Muscle of leg (tissue), 11 donors: ENCODE results near the gene KIF16B. TPM values are rescaled to one million over a fixed set of nuclear protein-coding genes. Genes with fewer than 3 reads are reported as not detected.

ENCODE experiments used
- DNase-seq: peaks from one replicate; pipeline ENCODE4 v3.0.0; 2013
- H3K27ac ChIP-seq: one replicate; pipeline ENCODE4 v1.5.1; 2013; ENCODE audit warnings: mild to moderate bottlenecking, low read length, control low read depth
- H3K27me3 ChIP-seq: one replicate; pipeline ENCODE4 v1.6.1; 2013; ENCODE audit warnings: low read length; ENCODE audit not compliant: control insufficient read depth, insufficient read depth
- H3K36me3 ChIP-seq: one replicate; pipeline ENCODE4 v1.6.1; 2013; ENCODE audit warnings: low read length; ENCODE audit not compliant: control insufficient read depth, insufficient read depth
- H3K4me1 ChIP-seq: one replicate; pipeline ENCODE4 v1.6.1; 2013; ENCODE audit warnings: low read length; ENCODE audit not compliant: control insufficient read depth, insufficient read depth
- H3K4me3 ChIP-seq: one replicate; pipeline ENCODE4 v1.5.1; 2013; ENCODE audit warnings: low read length, control low read depth
- H3K9me3 ChIP-seq: replicated peaks from 2 replicates; pipeline ENCODE4 v1.6.1; 2013; ENCODE audit warnings: low read depth, low read length; ENCODE audit not compliant: control insufficient read depth
- WGBS: methylation state at CpG from one replicate; pipeline ENCODE4 v1.1.5; 2013; ENCODE audit warnings: missing lambda C conversion rate; ENCODE audit not compliant: insufficient coverage; 5-methylcytosine and 5-hydroxymethylcytosine counted together
- polyA plus RNA-seq, 8 donors: library from polyadenylated mRNA; unstranded; fragments of 120-200 nt; gene quantifications; one replicate each; pipeline versions ENCODE4 v1.2.1 to v1.2.3, GENCODE V29; 2013; ENCODE audit warnings: inconsistent platforms in 1 of 8, low replicate concordance in 1 of 8; ENCODE audit not compliant: insufficient read length in 8 of 8, insufficient read depth in 1 of 8
- total RNA-seq: library from RNA; stranded (reverse); fragments of 120-200 nt; gene quantifications from one replicate; pipeline ENCODE4 v1.2.4, GENCODE V29; 2013

KIF16B gene
- total and polyA plus RNA-seq, 9 donors: 17.2 to 30.3 (median 24.7) TPM

GRCh38 chr20:16395366-16395765 lies 177.9 kb downstream of the KIF16B start:
- Histone ChIP-seq H3K4me3 (no peak overlapping the region), H3K9me3 (no peaks in the 10 kb centered on the region), H3K27ac (no peak overlapping the region), H3K27me3 (no peaks in the 10 kb centered on the region), H3K36me3 (peaks cover 3% of the 10 kb centered on the region), H3K4me1 (peaks cover 34% of the 10 kb centered on the region)
- no CpG with 5 or more reads among the region's 1 CpG for WGBS
- no peak for DNase-seq

DNA sequence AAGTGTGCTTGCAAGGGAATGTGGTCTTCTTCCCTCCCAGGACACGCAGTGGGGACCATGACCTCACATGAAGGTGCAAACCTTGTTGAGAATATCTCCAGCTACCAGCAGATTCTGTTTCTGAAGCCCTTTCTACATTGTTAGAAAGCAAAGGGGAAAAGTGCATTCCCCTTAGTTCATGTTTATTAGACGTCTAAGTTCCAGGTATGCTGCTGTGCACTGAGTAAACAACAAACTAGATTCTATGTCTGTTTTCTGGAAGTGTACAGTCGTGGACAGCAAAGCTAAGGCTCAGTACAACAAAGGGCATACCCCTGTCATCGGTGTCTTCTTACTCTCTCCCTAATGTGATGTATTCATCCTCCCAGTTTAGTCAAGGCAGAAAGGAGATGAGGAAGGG lies 178.5 kb downstream of the KIF16B start:
- WGBS: no CpG with 5 or more reads among the region's 4 CpGs
- Histone ChIP-seq H3K4me3 (no peak overlapping the region), H3K4me1 (peaks cover 33% of the 10 kb centered on the region), H3K27ac (no peak overlapping the region), H3K27me3 (no peaks in the 10 kb centered on the region), H3K9me3 (no peaks in the 10 kb centered on the region), H3K36me3 (peaks cover 2% of the 10 kb centered on the region)
- no peak for DNase-seq

- no peak for DNase-seq
- H3K9me3 ChIP-seq: no peaks in the 10 kb centered on the region
- H3K27me3 ChIP-seq: no peaks in the 10 kb centered on the region
- H3K4me3 ChIP-seq: no peak overlapping the region
- 71% methylated on average over 1 of the region's 3 CpGs for WGBS
- H3K27ac ChIP-seq: no peak overlapping the region
- no peaks in the 10 kb centered on the region for H3K36me3 ChIP-seq
- peaks cover 24% of the 10 kb centered on the region for H3K4me1 ChIP-seq
Observed at GRCh38 chr20:16393836-16394235, 179.4 kb downstream of the KIF16B start.

DNA sequence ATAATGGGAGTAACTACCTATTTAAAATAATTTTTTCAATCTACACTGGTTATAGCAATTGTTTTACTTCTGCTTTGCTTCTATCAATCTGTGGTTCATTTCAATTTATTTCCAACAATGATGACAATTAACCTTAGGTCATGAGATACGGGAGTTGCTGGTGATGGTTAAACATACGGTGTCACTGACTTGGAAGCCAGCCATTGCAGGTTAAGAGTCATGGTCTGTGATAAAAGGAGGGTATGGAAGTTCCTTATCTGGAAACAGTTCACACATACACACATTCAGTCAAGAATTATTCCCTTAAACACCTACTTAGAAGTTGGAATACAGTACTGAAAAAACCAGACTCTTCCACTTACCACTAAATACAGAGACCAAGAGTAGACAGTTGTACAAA lies 180.0 kb downstream of the KIF16B start:
- no peaks in the 10 kb centered on the region for H3K9me3 ChIP-seq
- no CpG with 5 or more reads among the region's 2 CpGs for WGBS

GRCh38 chr20:16392346-16392745 lies 180.9 kb downstream of the KIF16B start:
- peaks cover 10% of the 10 kb centered on the region for H3K4me1 ChIP-seq
- no peak for DNase-seq
- no peaks in the 10 kb centered on the region for H3K27me3 ChIP-seq
- H3K36me3 ChIP-seq: no peaks in the 10 kb centered on the region
- H3K27ac ChIP-seq: no peak overlapping the region
- WGBS: 88% methylated on average over 8 of the region's 8 CpGs
- H3K4me3 ChIP-seq: no peak overlapping the region
- no peaks in the 10 kb centered on the region for H3K9me3 ChIP-seq

More for the DNA sequence above, 180.0 kb downstream of the KIF16B start:
- Histone ChIP-seq H3K36me3 (no peaks in the 10 kb centered on the region), H3K4me1 (peaks cover 18% of the 10 kb centered on the region), H3K27me3 (no peaks in the 10 kb centered on the region), H3K4me3 (no peak overlapping the region), H3K27ac (no peak overlapping the region)
- no peak for DNase-seq

DNA sequence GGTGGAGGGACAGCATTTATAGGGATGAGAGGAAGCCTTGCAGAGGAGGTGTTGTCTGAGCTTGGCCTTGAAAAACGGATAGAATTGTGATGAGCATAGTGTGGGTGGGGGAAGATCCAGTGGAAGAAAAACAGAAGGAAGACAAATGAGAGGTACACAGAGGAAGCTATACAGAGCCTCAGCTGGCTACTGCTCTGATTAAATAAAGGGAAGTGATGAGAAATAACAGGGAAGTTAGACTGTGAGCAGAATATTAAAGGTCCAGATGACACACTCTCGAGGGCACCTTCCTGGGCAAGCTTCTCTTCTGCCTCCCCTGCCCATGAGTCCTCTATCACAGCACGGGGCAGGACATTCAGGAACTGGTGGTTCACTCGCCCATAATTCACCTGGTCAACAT lies 182.3 kb downstream of the KIF16B start:
- H3K27me3 ChIP-seq: no peaks in the 10 kb centered on the region
- whole genome bisulfite sequencing: 56% methylated on average over 2 of the region's 4 CpGs
- DNase-seq: no peak
- H3K27ac ChIP-seq: no peak overlapping the region
- H3K36me3 ChIP-seq: no peaks in the 10 kb centered on the region
- H3K4me1 ChIP-seq: peaks cover 2% of the 10 kb centered on the region
- no peak overlapping the region for H3K4me3 ChIP-seq
- no peaks in the 10 kb centered on the region for H3K9me3 ChIP-seq

GRCh38 chr20:16388731-16389130 lies 184.5 kb downstream of the KIF16B start:
- WGBS: 94% methylated on average over 4 of the region's 6 CpGs
- H3K27me3 ChIP-seq: no peaks in the 10 kb centered on the region
- H3K27ac ChIP-seq: no peak overlapping the region
- no peak for DNase-seq
- H3K36me3 ChIP-seq: no peaks in the 10 kb centered on the region
- no peak overlapping the region for H3K4me3 ChIP-seq
- no peaks in the 10 kb centered on the region for H3K4me1 ChIP-seq
- H3K9me3 ChIP-seq: no peaks in the 10 kb centered on the region

DNA sequence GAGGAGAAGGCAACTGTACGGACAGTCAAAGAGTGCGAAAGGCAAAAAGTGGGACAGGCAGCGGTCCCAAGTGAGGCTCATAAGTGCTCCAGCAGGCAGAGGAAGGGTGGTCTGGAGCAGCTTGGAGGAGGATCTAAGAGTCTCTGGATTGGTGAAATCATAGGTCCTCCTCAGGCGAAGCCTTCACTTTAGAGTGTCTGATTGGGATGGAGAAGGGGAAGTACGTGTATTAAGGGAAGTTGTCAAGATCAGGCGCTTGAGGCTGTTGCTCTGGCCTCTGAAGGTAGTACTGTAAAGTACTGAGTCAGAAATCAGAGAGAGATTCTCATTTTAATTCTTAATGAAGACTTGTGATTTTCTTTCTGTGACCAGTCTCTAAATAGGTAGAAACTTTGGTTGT lies 185.6 kb downstream of the KIF16B start:
- no peaks in the 10 kb centered on the region for H3K36me3 ChIP-seq
- 95% methylated on average over 4 of the region's 6 CpGs for WGBS
- H3K27ac ChIP-seq: no peak overlapping the region
- H3K27me3 ChIP-seq: no peaks in the 10 kb centered on the region
- H3K9me3 ChIP-seq: no peaks in the 10 kb centered on the region
- no peaks in the 10 kb centered on the region for H3K4me1 ChIP-seq
- DNase-seq: no peak
- no peak overlapping the region for H3K4me3 ChIP-seq

DNA sequence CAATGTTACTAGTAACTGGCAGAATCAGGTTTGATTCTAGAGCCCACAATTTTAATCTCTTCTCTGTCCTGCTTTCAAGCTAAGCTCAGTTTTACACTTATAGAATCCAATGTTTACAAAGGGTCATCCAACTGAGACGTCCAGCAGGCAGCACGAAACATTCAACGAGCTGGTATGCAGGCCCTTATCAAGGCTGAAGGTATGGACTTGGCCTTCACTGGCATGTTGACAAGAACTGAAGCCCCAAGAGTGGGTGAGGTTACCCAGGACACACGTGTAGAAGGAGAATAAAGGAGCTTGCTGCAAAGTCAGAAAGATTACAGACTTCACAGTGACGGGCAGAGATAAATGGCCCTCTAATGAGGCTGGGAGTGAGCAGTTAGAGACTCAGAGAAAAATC lies 187.4 kb downstream of the KIF16B start:
- Histone ChIP-seq H3K27ac (no peak overlapping the region), H3K9me3 (no peaks in the 10 kb centered on the region), H3K27me3 (no peaks in the 10 kb centered on the region), H3K36me3 (no peaks in the 10 kb centered on the region), H3K4me3 (no peak overlapping the region), H3K4me1 (no peaks in the 10 kb centered on the region)
- no peak for DNase-seq
- 85% methylated on average over 4 of the region's 5 CpGs for WGBS

DNA sequence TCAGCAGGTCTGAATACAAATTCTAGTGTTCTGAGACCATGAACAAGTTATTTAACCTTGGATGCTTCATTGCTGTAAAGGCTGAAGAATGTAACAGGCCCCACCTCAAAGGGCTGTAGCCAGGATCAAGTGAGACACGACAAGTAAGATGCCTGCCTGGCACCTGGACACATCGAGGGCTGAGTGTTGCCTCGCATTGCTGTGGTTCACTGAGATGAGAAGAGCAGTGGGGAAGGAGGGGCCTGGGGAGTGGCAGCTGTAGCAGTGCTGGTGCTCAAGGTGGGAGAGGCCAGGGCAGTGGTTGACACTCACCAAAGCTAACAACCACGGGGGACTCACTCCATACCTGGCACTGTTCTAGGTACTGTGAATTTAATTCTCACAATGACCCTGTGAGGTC lies 187.8 kb downstream of the KIF16B start:
- H3K27me3 ChIP-seq: no peaks in the 10 kb centered on the region

GRCh38 chr20:16381444-16381843 lies 191.8 kb downstream of the KIF16B start:
- H3K9me3 ChIP-seq: no peaks in the 10 kb centered on the region
- peaks cover 10% of the 10 kb centered on the region for H3K36me3 ChIP-seq
- no peak overlapping the region for H3K27ac ChIP-seq
- no peaks in the 10 kb centered on the region for H3K27me3 ChIP-seq
- peaks cover 8% of the 10 kb centered on the region for H3K4me1 ChIP-seq
- DNase-seq: no peak
- WGBS: no CpG with 5 or more reads among the region's 2 CpGs
- H3K4me3 ChIP-seq: no peak overlapping the region

More for the DNA sequence above, 187.8 kb downstream of the KIF16B start:
- DNase-seq: no peak
- H3K36me3 ChIP-seq: no peaks in the 10 kb centered on the region
- H3K4me1 ChIP-seq: no peaks in the 10 kb centered on the region
- WGBS: 87% methylated on average over 3 of the region's 4 CpGs
- H3K9me3 ChIP-seq: no peaks in the 10 kb centered on the region
- no peak overlapping the region for H3K4me3 ChIP-seq
- no peak overlapping the region for H3K27ac ChIP-seq
